IMR-90 (cell line): ENCODE data around the gene PRR14L.

Experiments used
- POLR2A ChIP-seq: IDR thresholded peaks from 2 replicates; pipeline ENCODE4 v1.6.1; 2012; ENCODE audit warnings: mild to moderate bottlenecking, low read depth, low read length
- USF2 ChIP-seq: fragments of 150-350 bp; IDR thresholded peaks from 2 replicates; pipeline ENCODE4 v1.6.1; 2017; ENCODE audit warnings: mild to moderate bottlenecking, antibody characterized with exemption, low read length, low read depth

DNA sequence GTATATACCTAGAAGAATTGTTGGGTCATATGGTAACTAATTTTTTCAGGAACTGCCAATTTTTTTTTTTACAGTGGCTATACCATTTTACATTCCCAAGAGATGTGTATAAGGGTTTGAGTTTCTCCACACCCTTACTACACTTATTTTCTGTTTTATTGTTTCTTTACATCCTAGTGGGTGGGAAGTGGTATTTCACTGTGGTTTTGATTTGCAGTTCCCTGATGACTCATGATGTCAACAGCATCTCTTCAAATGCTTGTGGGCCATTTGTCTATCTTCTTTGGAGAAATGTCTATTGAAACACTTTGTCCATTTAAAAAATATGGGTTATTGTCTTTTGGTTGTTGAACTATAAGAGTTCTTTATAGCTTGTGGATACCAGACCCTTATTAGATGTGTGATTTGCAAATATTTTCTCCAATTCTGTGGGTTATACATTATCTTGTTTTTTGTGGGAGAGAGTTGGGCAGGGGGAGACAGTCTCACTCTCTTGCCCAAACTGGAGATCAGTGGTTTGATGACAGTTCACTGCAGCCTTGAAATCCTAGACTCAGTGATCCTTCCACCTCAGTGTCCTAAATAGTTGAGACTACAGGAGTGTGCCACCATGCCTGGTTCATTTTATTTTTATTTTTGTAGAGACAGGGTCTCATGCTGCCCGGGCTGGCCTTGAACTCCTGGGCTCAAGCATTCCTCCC lies 57.6 kb downstream of the PRR14L start:
- TF ChIP-seq POLR2A (no peak), USF2 (no peak)
